Adrenal gland (tissue), 5 donors: ENCODE data around the gene RNASE7.

Experiments used
- POLR2A ChIP-seq, 2 donors: fragments of 450-650 bp; IDR thresholded peaks; one replicate each; pipeline ENCODE4 v1.6.1; 2017; ENCODE audit warnings: antibody characterized with exemption in 2 of 2, mild to moderate bottlenecking in 2 of 2, moderate library complexity in 1 of 2
- TF ChIP-seq, protein P1 (sequence below), 6 experiments: fragments of 450-650 bp in 4 of 6; fragments of 200-600 bp in 2 of 6; sonication (generic) in 1 of 6; IDR thresholded peaks; 1 replicate in 5 of 6; 2 replicates in 1 of 6; pipeline versions ENCODE4 v1.5.1 to v1.8.0; 2016 to 2021; ENCODE audit warnings: antibody characterized with exemption in 6 of 6, mild to moderate bottlenecking in 2 of 6, moderate library complexity in 1 of 6
- donor health status: DM: no; HTN: no; CAD: no.

DNA sequence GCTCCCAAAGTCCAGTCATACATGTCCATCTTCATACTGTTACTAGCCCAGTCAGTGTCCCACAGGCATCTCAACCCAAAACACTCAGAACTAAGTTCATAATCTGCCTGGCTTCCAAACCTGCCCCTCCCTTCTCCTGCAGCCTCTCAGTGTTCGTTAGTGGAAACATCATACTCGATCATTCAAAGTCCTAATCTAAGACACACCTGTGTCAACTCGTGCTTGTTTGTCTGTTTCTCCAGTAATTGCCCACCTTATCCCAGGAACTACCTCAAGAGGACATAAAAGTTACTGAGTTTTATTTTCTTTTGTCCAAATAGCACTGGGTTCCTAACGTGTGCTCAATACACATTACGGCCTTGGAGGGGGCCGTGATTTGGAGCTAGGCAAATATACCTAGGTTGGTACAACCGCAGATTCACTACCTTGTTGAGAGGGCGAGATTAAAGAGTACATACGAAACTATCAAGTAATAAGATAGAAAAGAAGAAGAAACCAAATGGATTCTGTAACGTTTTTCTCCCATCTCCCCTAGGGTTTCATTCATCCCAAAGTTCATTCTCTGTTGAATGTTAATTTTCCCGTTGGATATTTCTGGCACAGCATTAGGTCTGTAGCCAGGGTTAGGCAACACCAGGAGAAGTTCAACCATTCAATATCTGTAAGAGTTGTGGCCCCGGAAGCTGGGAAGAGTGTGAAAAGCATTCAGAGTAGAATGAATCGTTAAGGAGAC is 18.6 kb downstream of the RNASE7 start:
- TF ChIP-seq, protein P1, sequence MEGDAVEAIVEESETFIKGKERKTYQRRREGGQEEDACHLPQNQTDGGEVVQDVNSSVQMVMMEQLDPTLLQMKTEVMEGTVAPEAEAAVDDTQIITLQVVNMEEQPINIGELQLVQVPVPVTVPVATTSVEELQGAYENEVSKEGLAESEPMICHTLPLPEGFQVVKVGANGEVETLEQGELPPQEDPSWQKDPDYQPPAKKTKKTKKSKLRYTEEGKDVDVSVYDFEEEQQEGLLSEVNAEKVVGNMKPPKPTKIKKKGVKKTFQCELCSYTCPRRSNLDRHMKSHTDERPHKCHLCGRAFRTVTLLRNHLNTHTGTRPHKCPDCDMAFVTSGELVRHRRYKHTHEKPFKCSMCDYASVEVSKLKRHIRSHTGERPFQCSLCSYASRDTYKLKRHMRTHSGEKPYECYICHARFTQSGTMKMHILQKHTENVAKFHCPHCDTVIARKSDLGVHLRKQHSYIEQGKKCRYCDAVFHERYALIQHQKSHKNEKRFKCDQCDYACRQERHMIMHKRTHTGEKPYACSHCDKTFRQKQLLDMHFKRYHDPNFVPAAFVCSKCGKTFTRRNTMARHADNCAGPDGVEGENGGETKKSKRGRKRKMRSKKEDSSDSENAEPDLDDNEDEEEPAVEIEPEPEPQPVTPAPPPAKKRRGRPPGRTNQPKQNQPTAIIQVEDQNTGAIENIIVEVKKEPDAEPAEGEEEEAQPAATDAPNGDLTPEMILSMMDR (IDR thresholded peaks at IDR 0.05) = no peak
- TF ChIP-seq POLR2A (IDR thresholded peaks at IDR 0.05) = no peak
